GM21526 (cell line): ENCODE measurements around the gene SLC35F6.
"Not testable (repeated sequence)": the region's sequence is repeated elsewhere in the genome, so short reads cannot be mapped to it uniquely, and the experiment has no call there.

Source experiments
- ATAC-seq: cut with Tn5 transposase; IDR thresholded peaks from one replicate; pipeline ENCODE4 v1.9.1; 2021; ENCODE audit warnings: moderate library complexity; ENCODE audit not compliant: unreplicated experiment, low FRiP score

Gene SLC35F6

DNA sequence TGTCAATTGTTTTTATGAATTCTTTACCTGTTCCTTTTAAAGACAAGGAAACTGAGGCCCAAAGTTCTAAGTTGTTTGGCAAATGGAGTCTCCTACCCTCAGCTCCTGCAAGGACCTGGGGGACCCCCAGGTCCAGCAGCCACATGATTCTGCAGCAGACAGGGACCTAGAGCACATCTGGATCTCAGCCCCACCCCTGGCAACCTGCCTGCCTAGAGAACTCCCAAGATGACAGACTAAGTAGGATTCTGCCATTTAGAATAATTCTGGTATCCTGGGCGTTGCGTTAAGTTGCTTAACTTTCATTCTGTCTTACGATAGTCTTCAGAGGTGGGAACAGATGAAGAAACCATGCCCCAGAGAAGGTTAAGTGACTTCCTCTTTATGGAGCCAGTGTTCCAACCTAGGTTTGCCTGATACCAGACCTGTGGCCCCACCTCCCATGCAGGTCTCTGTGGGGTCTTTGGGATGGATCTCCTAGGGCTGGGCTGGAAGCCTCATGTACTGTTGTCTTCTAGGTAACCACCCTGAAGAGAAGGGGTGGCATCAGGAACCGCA, 16.2 kb downstream of the SLC35F6 start:
- ATAC-seq: no peak

- no peak for ATAC-seq
These were observed 19.0 kb downstream of the SLC35F6 start for GRCh38 chr2:26782876-26783704.

GRCh38 chr2:26784570-26785234, 20.6 kb downstream of the SLC35F6 start:
- ATAC-seq: no peak

- peak; percentile 97 for ATAC-seq
These were observed 21.5 kb downstream of the SLC35F6 start, which contains the start of gene CENPA for GRCh38 chr2:26785431-26786206. Gene CENPA, plus strand, starts transcription at chr2:26786056. Its CDS starts 141 bp downstream, at chr2:26786197.

DNA sequence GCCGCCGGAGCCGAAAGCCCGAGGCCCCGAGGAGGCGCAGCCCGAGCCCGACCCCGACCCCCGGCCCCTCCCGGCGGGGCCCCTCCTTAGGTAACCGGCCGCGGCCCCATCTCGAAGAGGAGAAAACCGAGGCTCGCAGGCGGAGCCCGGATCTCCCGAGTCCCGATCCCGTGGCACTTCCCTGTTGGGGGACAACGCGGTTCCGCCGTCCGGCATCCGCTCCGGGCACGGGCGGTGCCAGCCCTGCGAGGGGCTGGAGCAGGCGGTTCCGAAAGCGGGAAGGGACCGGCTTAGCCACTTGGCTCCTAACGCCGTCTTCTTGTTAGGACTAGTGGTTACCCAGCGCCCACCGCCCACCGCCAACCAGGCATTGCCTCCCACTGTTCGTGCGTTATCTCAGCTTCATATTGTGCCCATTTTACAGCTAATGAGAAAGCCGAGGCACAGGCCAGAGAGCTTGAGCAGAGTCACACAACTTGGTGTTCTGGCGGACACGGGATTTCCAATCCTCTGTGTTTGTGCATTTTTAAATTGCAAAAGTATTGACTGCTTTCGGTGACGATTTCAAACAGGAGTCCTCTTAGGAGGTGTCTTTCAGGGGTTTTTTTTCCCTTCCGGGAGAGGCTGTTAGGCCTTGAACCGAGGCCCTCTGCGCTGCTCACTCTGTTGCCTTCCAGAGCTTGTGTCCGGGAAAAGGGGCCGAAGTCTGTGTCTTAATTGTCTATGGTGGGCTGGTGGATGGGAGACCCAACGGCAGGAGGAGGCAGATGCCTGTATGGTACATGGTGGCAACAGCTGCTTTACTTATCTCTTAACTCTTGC, 22.3 kb downstream of the SLC35F6 start:
- ATAC-seq: peak; percentile 18

DNA sequence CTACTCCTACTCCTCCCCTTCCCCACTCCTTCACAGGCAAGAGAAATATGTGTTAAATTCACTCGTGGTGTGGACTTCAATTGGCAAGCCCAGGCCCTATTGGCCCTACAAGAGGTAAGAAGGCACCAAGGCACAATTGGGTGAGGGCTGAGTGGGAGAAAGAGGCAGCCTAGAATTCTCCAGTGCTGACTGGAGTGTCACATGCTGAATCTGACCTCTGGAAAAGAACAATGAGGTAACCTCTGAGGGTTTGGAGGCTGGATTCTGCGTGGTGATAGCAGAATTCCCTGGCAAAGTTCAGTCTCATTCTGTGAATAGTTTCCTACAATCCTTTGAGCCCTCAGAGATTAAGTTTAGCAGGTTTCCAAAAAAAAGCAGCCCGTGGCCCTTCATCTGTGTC, 28.6 kb downstream of the SLC35F6 start:
- ATAC-seq: no peak

GRCh38 chr2:26793518-26793917, 29.4 kb downstream of the SLC35F6 start:
- ATAC-seq: no peak

DNA sequence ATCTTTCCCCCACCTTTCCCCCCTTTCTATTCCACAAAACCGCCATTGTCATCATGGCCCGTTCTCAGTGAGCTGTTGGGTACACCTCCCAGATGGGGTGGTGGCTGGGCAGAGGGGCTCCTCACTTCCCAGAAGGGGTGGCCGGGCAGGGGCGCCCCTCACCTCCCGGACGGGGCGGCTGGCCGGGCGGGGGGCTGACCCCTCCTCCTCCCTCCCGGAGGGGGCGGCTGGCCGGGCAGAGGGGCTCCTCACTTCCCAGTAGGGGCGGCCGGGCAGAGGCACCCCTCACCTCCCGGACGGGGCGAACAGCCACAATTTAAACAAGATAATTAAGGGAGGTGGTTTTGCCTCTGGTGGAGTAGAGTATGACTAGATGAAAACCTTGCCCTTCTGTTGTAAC, 31.1 kb downstream of the SLC35F6 start:
- ATAC-seq: not testable (repeated sequence)

DNA sequence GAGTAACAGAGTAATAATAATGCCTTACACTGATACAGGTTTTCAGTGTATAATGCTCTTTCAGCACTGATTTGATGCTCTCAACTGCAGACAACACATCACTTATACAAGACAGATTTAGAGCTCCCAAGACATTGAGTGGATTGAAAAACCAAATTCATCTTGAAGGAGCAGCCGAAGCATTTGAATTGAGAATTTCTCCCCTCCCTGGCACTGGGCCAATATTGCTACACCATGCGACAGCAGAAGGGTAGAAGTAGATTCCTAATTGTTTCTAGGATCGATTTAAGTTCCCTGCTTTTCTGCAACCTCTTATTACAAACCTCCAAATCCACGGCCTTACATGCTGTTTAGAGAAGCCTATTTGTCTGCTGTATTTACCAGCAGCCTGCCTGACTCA, 37.2 kb downstream of the SLC35F6 start:
- ATAC-seq: no peak

- ATAC-seq: no peak
These were observed 37.7 kb downstream of the SLC35F6 start for GRCh38 chr2:26801796-26802195.

DNA sequence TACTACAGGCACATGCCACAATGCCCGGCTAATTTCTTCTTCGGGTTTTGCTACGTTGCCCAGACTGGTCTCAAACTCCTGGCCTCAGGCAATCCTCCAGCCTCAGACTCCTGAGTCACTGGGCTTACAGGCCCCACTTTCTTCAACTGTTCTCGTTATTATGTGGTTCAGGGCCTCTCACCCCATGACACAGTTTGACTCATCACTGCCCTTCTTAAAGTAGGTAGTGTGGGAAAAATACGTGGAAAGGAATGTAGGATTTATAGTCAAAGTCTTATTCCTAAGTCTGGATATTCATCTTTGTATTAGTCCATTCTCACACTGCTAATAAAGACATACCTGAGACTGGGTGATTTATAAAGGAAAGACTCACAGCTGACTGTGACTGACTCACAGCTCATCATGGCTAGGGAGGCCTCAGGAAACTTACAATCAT, 41.2 kb downstream of the SLC35F6 start:
- no peak for ATAC-seq

DNA sequence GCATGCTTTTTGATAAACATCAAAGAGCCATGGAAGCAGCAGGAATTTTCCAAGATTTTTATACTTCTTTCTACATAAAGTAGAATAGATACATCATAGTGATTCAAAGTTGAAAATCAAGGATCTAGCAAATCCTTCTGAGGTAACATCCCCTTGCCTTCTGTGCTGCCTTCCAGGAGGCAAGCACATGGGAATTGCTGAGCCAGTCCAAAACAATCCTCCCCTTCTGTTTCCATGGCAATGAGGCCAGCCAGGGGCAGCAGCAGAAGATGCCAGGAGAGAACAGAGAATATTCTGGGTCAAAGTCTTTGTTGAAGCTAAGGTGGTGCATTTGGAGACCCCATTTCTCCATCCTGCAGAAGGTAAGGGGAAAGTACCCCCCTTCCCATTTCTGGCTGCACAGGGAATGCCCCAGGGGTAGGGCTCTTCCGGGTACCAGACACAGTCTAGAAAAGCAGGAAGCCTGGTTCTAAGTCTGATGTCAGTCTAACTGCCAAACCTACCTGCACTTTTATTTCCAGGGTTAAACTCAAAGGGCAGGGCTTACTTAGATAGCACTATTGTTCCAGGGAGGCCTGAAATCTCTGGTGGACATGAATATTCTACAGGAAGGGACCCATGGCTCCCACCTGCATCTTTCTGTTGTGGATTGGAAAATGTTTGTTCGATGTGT, 43.8 kb downstream of the SLC35F6 start:
- ATAC-seq: no peak

GRCh38 chr2:26809211-26809610, 45.1 kb downstream of the SLC35F6 start:
- ATAC-seq: no peak

GRCh38 chr2:26809876-26810577, 45.9 kb downstream of the SLC35F6 start:
- no peak for ATAC-seq

GRCh38 chr2:26811261-26811660, 47.2 kb downstream of the SLC35F6 start:
- ATAC-seq: no peak

GRCh38 chr2:26811791-26812694, 48.0 kb downstream of the SLC35F6 start:
- no peak for ATAC-seq

GRCh38 chr2:26812731-26813130, 48.6 kb downstream of the SLC35F6 start:
- ATAC-seq: no peak
